ENCODE measurements around the gene ASIC3. TPM values are rescaled to one million over a fixed set of nuclear protein-coding genes. Genes with fewer than 3 reads are reported as not detected.

The ASIC3 gene
- total RNA-seq, 1 donor from 2014 or later = 7.2 TPM

DNA sequence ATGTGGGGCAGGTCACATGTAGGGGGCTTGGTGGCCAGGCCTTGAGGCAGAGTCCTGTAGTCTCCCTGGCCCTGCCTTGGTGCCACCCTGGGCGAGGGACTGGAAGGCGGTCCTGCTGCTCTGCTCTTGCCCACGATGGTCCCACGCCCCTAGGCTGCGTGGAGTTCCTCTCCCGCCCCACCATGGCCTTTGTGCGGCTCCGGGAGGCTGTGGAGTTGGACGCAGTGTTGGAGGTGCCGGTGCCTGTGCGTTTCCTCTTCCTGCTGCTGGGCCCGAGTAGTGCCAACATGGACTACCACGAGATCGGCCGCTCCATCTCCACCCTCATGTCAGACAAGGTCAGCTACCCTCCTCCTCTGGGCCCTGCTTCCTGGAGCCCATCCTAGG, 22.2 kb downstream of the ASIC3 start:
- no peak overlapping the region for H3K4me3 Mint-ChIP-seq
- no peak for DNase-seq (ENCODE audit: low spot score in 2 of 2, unreplicated experiment in 2 of 2)
- H3K27me3 Mint-ChIP-seq (ENCODE audit: low read depth) = no peaks in the 10 kb centered on the region
- peaks cover 26% of the 10 kb centered on the region for H3K36me3 Mint-ChIP-seq
- peaks cover 10% of the 10 kb centered on the region for H3K4me1 Mint-ChIP-seq
- no peak overlapping the region for H3K27ac Mint-ChIP-seq
- TF ChIP-seq, protein P1, sequence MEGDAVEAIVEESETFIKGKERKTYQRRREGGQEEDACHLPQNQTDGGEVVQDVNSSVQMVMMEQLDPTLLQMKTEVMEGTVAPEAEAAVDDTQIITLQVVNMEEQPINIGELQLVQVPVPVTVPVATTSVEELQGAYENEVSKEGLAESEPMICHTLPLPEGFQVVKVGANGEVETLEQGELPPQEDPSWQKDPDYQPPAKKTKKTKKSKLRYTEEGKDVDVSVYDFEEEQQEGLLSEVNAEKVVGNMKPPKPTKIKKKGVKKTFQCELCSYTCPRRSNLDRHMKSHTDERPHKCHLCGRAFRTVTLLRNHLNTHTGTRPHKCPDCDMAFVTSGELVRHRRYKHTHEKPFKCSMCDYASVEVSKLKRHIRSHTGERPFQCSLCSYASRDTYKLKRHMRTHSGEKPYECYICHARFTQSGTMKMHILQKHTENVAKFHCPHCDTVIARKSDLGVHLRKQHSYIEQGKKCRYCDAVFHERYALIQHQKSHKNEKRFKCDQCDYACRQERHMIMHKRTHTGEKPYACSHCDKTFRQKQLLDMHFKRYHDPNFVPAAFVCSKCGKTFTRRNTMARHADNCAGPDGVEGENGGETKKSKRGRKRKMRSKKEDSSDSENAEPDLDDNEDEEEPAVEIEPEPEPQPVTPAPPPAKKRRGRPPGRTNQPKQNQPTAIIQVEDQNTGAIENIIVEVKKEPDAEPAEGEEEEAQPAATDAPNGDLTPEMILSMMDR (IDR thresholded peaks at IDR 0.05; ENCODE audit: unreplicated experiment) = no peak
- H3K9me3 Mint-ChIP-seq = no peaks in the 10 kb centered on the region

- no peak for DNase-seq (ENCODE audit: low spot score in 2 of 2, unreplicated experiment in 2 of 2)
- Mint-ChIP-seq H3K27me3 (ENCODE audit: low read depth) (no peaks in the 10 kb centered on the region), H3K27ac (no peak overlapping the region), H3K36me3 (peaks cover 31% of the 10 kb centered on the region), H3K4me1 (peaks cover 10% of the 10 kb centered on the region), H3K9me3 (no peaks in the 10 kb centered on the region), H3K4me3 (no peak overlapping the region)
- TF ChIP-seq, protein P1 (IDR thresholded peaks at IDR 0.05; ENCODE audit: unreplicated experiment) = no peak
Measured at GRCh38 chr7:151071032-151071866, 22.9 kb downstream of the ASIC3 start.

DNA sequence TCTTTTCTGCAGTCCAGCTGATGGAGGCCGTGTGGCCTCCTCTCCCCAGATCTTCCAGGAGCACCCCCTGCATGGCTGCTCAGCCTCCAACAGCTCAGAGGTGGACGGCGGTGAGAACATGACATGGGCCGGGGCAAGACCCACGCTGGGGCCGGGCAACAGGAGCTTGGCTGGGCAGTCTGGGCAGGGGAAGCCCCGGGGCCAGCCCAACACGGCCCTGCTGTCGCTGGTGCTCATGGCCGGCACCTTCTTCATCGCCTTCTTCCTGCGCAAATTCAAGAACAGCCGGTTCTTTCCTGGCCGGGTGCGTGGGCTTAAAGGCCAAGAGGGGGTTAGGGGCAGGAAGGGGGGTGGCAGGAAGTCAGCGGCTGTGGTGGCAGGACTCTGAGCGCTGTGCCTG, 25.7 kb downstream of the ASIC3 start:
- Mint-ChIP-seq H3K9me3 (no peaks in the 10 kb centered on the region), H3K4me1 (peaks cover 7% of the 10 kb centered on the region), H3K4me3 (no peak overlapping the region), H3K36me3 (peaks cover 22% of the 10 kb centered on the region), H3K27ac (no peak overlapping the region), H3K27me3 (ENCODE audit: low read depth) (no peaks in the 10 kb centered on the region)
- DNase-seq (ENCODE audit: low spot score in 2 of 2, unreplicated experiment in 2 of 2) = no peak
- TF ChIP-seq, protein P1 (IDR thresholded peaks at IDR 0.05; ENCODE audit: unreplicated experiment) = no peak

GRCh38 chr7:151074817-151075661, 26.7 kb downstream of the ASIC3 start:
- Mint-ChIP-seq H3K36me3 (peaks cover 20% of the 10 kb centered on the region), H3K27me3 (ENCODE audit: low read depth) (no peaks in the 10 kb centered on the region), H3K9me3 (no peaks in the 10 kb centered on the region), H3K4me1 (peaks cover 17% of the 10 kb centered on the region), H3K27ac (no peak overlapping the region), H3K4me3 (no peak overlapping the region)
- TF ChIP-seq, protein P1 (IDR thresholded peaks at IDR 0.05; ENCODE audit: unreplicated experiment) = no peak
- no peak for DNase-seq (ENCODE audit: low spot score in 2 of 2, unreplicated experiment in 2 of 2)

DNA sequence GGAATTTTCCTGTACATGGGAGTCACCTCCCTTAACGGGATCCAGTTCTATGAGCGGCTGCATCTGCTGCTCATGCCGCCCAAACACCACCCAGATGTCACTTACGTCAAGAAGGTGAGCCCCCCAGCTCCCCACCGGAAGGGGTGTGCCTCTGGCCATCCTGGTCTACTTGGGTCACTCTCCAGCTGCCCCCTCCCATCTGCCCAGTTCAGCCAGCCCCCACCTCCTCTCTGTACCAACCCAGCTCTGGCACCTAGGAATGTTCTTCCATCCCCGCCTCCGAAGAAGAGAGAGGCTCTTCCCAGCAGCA, 27.3 kb downstream of the ASIC3 start:
- no peaks in the 10 kb centered on the region for H3K27me3 Mint-ChIP-seq (ENCODE audit: low read depth)
- DNase-seq (ENCODE audit: low spot score in 2 of 2, unreplicated experiment in 2 of 2) = no peak
- H3K4me1 Mint-ChIP-seq = peaks cover 17% of the 10 kb centered on the region
- no peak overlapping the region for H3K4me3 Mint-ChIP-seq
- H3K27ac Mint-ChIP-seq = no peak overlapping the region
- TF ChIP-seq, protein P1 (IDR thresholded peaks at IDR 0.05; ENCODE audit: unreplicated experiment) = no peak
- no peaks in the 10 kb centered on the region for H3K9me3 Mint-ChIP-seq
- H3K36me3 Mint-ChIP-seq = peaks cover 20% of the 10 kb centered on the region

Data from mesothelial cell of epicardium (in vitro differentiated cells).